ENCODE data around the gene HPSE2. TPM values are rescaled to one million over a fixed set of nuclear protein-coding genes. Genes with fewer than 3 reads are reported as not detected.

Gene HPSE2
- total RNA-seq, 2 experiments from 2014 or later, result not detected

DNA sequence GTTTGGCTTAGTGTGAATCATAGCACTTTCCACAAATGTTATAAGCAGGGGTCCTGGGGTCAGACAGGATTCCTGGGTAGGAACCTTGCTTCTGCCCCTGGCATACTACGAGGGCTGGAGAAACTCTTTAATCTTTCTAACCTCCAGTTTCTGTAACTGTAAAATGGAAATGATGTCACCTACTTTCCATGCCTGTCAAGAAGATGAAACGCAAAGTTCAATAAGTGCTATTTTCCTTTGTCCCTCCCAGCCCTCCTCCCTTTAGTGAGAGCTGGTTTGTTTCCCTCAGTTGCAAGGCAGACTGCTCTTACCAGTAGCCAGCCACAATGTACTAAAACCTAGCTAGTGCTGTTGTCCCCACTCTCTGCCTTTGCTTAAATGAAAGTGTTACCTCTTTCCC, 671.8 kb downstream of the HPSE2 start:
- intact Hi-C loops (cut with DNase I, micrococcal nuclease), result no loop called here
- H3K9me3 ChIP-seq (ENCODE audit: control insufficient read depth in 1 of 2, insufficient read depth in 1 of 2, low read length in 2 of 2), result no peaks in the 10 kb centered on the region
- no peak for DNase-seq
- H3K36me3 ChIP-seq (ENCODE audit: insufficient read depth, low read length), result no peaks in the 10 kb centered on the region
- TF ChIP-seq, protein P1, sequence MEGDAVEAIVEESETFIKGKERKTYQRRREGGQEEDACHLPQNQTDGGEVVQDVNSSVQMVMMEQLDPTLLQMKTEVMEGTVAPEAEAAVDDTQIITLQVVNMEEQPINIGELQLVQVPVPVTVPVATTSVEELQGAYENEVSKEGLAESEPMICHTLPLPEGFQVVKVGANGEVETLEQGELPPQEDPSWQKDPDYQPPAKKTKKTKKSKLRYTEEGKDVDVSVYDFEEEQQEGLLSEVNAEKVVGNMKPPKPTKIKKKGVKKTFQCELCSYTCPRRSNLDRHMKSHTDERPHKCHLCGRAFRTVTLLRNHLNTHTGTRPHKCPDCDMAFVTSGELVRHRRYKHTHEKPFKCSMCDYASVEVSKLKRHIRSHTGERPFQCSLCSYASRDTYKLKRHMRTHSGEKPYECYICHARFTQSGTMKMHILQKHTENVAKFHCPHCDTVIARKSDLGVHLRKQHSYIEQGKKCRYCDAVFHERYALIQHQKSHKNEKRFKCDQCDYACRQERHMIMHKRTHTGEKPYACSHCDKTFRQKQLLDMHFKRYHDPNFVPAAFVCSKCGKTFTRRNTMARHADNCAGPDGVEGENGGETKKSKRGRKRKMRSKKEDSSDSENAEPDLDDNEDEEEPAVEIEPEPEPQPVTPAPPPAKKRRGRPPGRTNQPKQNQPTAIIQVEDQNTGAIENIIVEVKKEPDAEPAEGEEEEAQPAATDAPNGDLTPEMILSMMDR (IDR thresholded peaks at IDR 0.05), result no peak
- ChIA-PET POLR2A (no interaction called here), CTCF (no interaction called here)
- no peak for ATAC-seq (ENCODE audit: poor library complexity)
- no peak overlapping the region for H3K4me3 Mint-ChIP-seq
- H3K27ac Mint-ChIP-seq, result no peak overlapping the region
- no peaks in the 10 kb centered on the region for H3K27me3 Mint-ChIP-seq
- peaks cover 0 to 3% of the 10 kb centered on the region in 2 experiments for H3K27me3 ChIP-seq (ENCODE audit: control insufficient read depth in 1 of 2, insufficient read depth in 2 of 2, low read length in 2 of 2)
- H3K27ac ChIP-seq (ENCODE audit: low read depth in 1 of 2, low read length in 2 of 2), result no peak overlapping the region
- no peaks in the 10 kb centered on the region for H3K36me3 Mint-ChIP-seq (ENCODE audit: low read depth)
- no peak overlapping the region for H3K4me3 ChIP-seq (ENCODE audit: low read length)
- H3K9me3 Mint-ChIP-seq, result no peaks in the 10 kb centered on the region
- no peaks in the 10 kb centered on the region for H3K4me1 Mint-ChIP-seq (ENCODE audit: low read depth)
- no peaks in the 10 kb centered on the region for H3K4me1 ChIP-seq (ENCODE audit: insufficient read depth, low read length)

DNA sequence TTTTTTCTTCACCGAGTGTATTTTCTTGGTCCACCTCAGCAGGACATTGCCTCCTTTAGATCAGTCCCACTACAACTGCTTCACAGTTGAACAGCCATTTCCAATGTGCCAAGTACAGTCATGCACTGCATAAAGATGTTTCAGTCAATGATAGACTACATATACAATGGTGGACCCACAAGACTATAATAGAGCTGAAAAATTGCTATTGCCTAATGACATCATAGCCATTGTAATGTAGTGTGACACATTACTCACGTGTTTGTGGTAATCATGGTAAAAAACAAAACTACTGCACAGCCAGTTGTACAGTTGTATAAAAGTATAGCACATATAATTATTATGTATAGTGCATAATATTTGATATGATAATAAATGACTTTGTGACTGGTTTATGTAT, 675.1 kb downstream of the HPSE2 start:
- Mint-ChIP-seq H3K4me1 (ENCODE audit: low read depth) (no peaks in the 10 kb centered on the region), H3K36me3 (ENCODE audit: low read depth) (no peaks in the 10 kb centered on the region), H3K9me3 (no peaks in the 10 kb centered on the region), H3K27me3 (peaks cover 13% of the 10 kb centered on the region), H3K4me3 (no peak overlapping the region), H3K27ac (no peak overlapping the region)
- intact Hi-C loops (cut with DNase I, micrococcal nuclease), result no loop called here
- ChIA-PET POLR2A (no interaction called here), CTCF (no interaction called here)
- Histone ChIP-seq H3K9me3 (ENCODE audit: control insufficient read depth in 1 of 2, insufficient read depth in 1 of 2, low read length in 2 of 2) (no peaks in the 10 kb centered on the region), H3K4me3 (ENCODE audit: low read length) (no peak overlapping the region), H3K27me3 (ENCODE audit: control insufficient read depth in 1 of 2, insufficient read depth in 2 of 2, low read length in 2 of 2) (no peaks in the 10 kb centered on the region), H3K27ac (ENCODE audit: low read depth in 1 of 2, low read length in 2 of 2) (no peak overlapping the region), H3K4me1 (ENCODE audit: insufficient read depth, low read length) (no peaks in the 10 kb centered on the region), H3K36me3 (ENCODE audit: insufficient read depth, low read length) (no peaks in the 10 kb centered on the region)
- DNase-seq, result no peak
- TF ChIP-seq, protein P1 (IDR thresholded peaks at IDR 0.05), result no peak
- ATAC-seq (ENCODE audit: poor library complexity), result no peak

DNA sequence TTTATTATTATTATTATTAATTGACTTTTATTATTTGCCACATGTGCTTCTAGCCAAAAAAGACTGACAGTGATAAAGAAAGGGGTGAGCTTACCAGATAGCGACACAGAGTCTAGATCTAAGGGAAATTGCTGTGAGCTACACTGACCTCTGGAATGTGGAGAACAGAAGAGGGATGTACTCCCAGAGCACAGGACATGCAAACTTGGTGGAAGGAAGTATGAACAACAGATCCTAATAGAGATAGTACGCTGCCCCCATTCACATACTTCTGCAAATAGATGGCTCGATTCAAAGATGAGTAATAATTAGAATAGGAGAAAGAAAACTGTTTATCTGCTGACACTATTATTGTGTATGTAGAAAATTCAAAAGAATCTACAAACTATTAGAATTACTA, 679.6 kb downstream of the HPSE2 start:
- TF ChIP-seq, protein P1 (IDR thresholded peaks at IDR 0.05), result no peak
- Histone ChIP-seq H3K27ac (ENCODE audit: low read depth in 1 of 2, low read length in 2 of 2) (no peak overlapping the region), H3K4me1 (ENCODE audit: insufficient read depth, low read length) (no peaks in the 10 kb centered on the region), H3K9me3 (ENCODE audit: control insufficient read depth in 1 of 2, insufficient read depth in 1 of 2, low read length in 2 of 2) (no peaks in the 10 kb centered on the region), H3K27me3 (ENCODE audit: control insufficient read depth in 1 of 2, insufficient read depth in 2 of 2, low read length in 2 of 2) (peaks cover 0 to 3% of the 10 kb centered on the region in 2 experiments), H3K36me3 (ENCODE audit: insufficient read depth, low read length) (no peaks in the 10 kb centered on the region), H3K4me3 (ENCODE audit: low read length) (no peak overlapping the region)
- no peak overlapping the region for H3K27ac Mint-ChIP-seq
- H3K4me3 Mint-ChIP-seq, result no peak overlapping the region
- POLR2A ChIA-PET, result no interaction called here
- H3K9me3 Mint-ChIP-seq, result no peaks in the 10 kb centered on the region
- H3K27me3 Mint-ChIP-seq, result peaks cover 26% of the 10 kb centered on the region
- intact Hi-C loops (cut with DNase I, micrococcal nuclease), result no loop called here
- no peaks in the 10 kb centered on the region for H3K4me1 Mint-ChIP-seq (ENCODE audit: low read depth)
- no peak for DNase-seq
- CTCF ChIA-PET, result no interaction called here
- H3K36me3 Mint-ChIP-seq (ENCODE audit: low read depth), result no peaks in the 10 kb centered on the region
- no peak for ATAC-seq (ENCODE audit: poor library complexity)

Data from CD4-positive, alpha-beta T cell (primary cell).